Neural cell (in vitro differentiated cells): ENCODE data around the gene ATG2A.

ENCODE experiments used
- CTCF ChIP-seq: fragments of 450-650 bp; IDR thresholded peaks from 2 replicates; pipeline ENCODE4 v1.5.1; 2014; ENCODE audit warnings: antibody characterized with exemption, mild to moderate bottlenecking, moderate library complexity; ENCODE audit not compliant: poor library complexity, severe bottlenecking
- EP300 ChIP-seq: fragments of 450-650 bp; conservative IDR thresholded peaks from 2 replicates; pipeline ENCODE4 v1.6.1; 2014; ENCODE audit warnings: antibody characterized with exemption, mild to moderate bottlenecking, moderate library complexity; ENCODE audit not compliant: poor library complexity, severe bottlenecking
- EZH2 ChIP-seq: fragments of 200-600, 300-800 bp; shearing (Covaris generic), sonication (generic); IDR thresholded peaks from 2 replicates; pipeline ENCODE4 v1.6.1; 2014; ENCODE audit warnings: antibody characterized with exemption, low read length, borderline replicate concordance, mild to moderate bottlenecking; ENCODE audit not compliant: insufficient read depth, poor library complexity, severe bottlenecking
- MXI1 ChIP-seq: fragments of 450-650 bp; conservative IDR thresholded peaks from 2 replicates; pipeline ENCODE4 v1.6.1; 2014; ENCODE audit warnings: antibody characterized with exemption, mild to moderate bottlenecking; ENCODE audit not compliant: poor library complexity, severe bottlenecking
- POLR2AphosphoS5 ChIP-seq: IDR thresholded peaks from 2 replicates; pipeline ENCODE4 v1.6.1; 2012
- SMC3 ChIP-seq: fragments of 450-650 bp; conservative IDR thresholded peaks from 2 replicates; pipeline ENCODE4 v1.6.1; 2014; ENCODE audit warnings: antibody characterized with exemption, mild to moderate bottlenecking, moderate library complexity; ENCODE audit not compliant: poor library complexity
- TAF1 ChIP-seq: IDR thresholded peaks from 2 replicates; pipeline ENCODE4 v1.6.1; 2012; ENCODE audit warnings: low read depth
- TF ChIP-seq, protein P1 (sequence below): IDR thresholded peaks from 2 replicates; pipeline ENCODE4 v1.6.1; 2012; ENCODE audit warnings: borderline replicate concordance

GRCh38 chr11:64883575-64883974, 33.4 kb downstream of the ATG2A start:
- no peak for TF ChIP-seq SMC3
- TF ChIP-seq CTCF = no peak
- no peak for TF ChIP-seq EP300
- no peak for TF ChIP-seq POLR2AphosphoS5
- TF ChIP-seq TAF1 = no peak
- no peak for TF ChIP-seq EZH2
- TF ChIP-seq MXI1 = no peak
- TF ChIP-seq, protein P1, sequence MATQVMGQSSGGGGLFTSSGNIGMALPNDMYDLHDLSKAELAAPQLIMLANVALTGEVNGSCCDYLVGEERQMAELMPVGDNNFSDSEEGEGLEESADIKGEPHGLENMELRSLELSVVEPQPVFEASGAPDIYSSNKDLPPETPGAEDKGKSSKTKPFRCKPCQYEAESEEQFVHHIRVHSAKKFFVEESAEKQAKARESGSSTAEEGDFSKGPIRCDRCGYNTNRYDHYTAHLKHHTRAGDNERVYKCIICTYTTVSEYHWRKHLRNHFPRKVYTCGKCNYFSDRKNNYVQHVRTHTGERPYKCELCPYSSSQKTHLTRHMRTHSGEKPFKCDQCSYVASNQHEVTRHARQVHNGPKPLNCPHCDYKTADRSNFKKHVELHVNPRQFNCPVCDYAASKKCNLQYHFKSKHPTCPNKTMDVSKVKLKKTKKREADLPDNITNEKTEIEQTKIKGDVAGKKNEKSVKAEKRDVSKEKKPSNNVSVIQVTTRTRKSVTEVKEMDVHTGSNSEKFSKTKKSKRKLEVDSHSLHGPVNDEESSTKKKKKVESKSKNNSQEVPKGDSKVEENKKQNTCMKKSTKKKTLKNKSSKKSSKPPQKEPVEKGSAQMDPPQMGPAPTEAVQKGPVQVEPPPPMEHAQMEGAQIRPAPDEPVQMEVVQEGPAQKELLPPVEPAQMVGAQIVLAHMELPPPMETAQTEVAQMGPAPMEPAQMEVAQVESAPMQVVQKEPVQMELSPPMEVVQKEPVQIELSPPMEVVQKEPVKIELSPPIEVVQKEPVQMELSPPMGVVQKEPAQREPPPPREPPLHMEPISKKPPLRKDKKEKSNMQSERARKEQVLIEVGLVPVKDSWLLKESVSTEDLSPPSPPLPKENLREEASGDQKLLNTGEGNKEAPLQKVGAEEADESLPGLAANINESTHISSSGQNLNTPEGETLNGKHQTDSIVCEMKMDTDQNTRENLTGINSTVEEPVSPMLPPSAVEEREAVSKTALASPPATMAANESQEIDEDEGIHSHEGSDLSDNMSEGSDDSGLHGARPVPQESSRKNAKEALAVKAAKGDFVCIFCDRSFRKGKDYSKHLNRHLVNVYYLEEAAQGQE = no peak
